Transverse colon (tissue), 4 donors: ENCODE measurements around the gene PLCB1.

Experiments
- EP300 ChIP-seq: sonication (generic); formaldehyde crosslinking; IDR thresholded peaks from one replicate; pipeline ENCODE4 v1.6.1; 2017; ENCODE audit warnings: antibody characterized with exemption, low read depth
- POLR2A ChIP-seq: fragments of 450-650 bp; IDR thresholded peaks from one replicate; pipeline ENCODE4 v1.6.1; 2016; ENCODE audit warnings: antibody characterized with exemption, mild to moderate bottlenecking, moderate library complexity
- POLR2AphosphoS5 ChIP-seq, 3 donors: sonication (generic); formaldehyde crosslinking; IDR thresholded peaks; one replicate each; pipeline ENCODE4 v1.6.1; 2016; ENCODE audit warnings: antibody characterized with exemption in 3 of 3
- TF ChIP-seq, protein P1 (sequence below), 5 experiments: fragments of 200-600 bp in 3 of 5; fragments of 450-650 bp in 2 of 5; sonication (generic) in 3 of 5; IDR thresholded peaks; 1 replicate in 2 of 5; 2 replicates in 3 of 5; pipeline ENCODE4 v1.5.1; 2016 to 2017; ENCODE audit warnings: antibody characterized with exemption in 5 of 5, inconsistent platforms in 3 of 5, mild to moderate bottlenecking in 2 of 5, moderate library complexity in 1 of 5

DNA sequence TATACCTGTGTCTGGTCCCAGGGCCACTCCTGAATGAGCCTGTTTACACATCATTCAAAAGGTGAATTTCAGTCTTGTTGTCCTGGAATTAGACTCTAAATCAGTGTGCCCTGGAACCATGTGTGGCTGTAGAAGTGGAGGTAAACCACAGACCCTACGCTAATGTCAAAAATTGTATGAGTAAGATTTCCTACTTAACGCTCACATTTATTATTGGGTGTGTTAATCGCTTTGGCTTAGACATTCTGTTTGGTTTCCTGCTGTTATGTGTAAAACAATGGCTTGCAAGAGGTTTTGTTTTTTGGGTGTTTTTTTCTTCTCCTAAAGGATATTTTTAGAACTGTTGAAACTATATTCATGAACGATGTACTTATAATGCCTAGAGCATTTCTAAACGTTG lies 19.3 kb downstream of the PLCB1 start:
- TF ChIP-seq, protein P1, sequence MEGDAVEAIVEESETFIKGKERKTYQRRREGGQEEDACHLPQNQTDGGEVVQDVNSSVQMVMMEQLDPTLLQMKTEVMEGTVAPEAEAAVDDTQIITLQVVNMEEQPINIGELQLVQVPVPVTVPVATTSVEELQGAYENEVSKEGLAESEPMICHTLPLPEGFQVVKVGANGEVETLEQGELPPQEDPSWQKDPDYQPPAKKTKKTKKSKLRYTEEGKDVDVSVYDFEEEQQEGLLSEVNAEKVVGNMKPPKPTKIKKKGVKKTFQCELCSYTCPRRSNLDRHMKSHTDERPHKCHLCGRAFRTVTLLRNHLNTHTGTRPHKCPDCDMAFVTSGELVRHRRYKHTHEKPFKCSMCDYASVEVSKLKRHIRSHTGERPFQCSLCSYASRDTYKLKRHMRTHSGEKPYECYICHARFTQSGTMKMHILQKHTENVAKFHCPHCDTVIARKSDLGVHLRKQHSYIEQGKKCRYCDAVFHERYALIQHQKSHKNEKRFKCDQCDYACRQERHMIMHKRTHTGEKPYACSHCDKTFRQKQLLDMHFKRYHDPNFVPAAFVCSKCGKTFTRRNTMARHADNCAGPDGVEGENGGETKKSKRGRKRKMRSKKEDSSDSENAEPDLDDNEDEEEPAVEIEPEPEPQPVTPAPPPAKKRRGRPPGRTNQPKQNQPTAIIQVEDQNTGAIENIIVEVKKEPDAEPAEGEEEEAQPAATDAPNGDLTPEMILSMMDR (IDR thresholded peaks at IDR 0.05), result no peak
- TF ChIP-seq POLR2AphosphoS5 (IDR thresholded peaks at IDR 0.05), result no peak
- no peak for TF ChIP-seq EP300
- TF ChIP-seq POLR2A, result no peak
